ENCODE measurements around the gene NT5DC4. TPM values are rescaled to one million over a fixed set of nuclear protein-coding genes. Genes with fewer than 3 reads are reported as not detected.

The NT5DC4 gene
- total and polyA plus RNA-seq, 2 of the 8 experiments (the other 6 are each of a cell fraction or from before 2014, with no cell fraction given): not detected

GRCh38 chr2:112754564-112754963 lies 33.7 kb downstream of the NT5DC4 start:
- CTCF ChIA-PET (ENCODE audit: partially characterized antibody): interaction anchor here (1.1 to 9.8 kb wide), 3 partner anchors 13 to 205 kb away, joined by 3 to 178 read pairs (median 4); no protein-coding TSS in a partner anchor
- no peak for TF ChIP-seq CBX8 (IDR thresholded peaks at IDR 0.05; ENCODE audit: borderline replicate concordance, low read depth, low read length)

More at GRCh38 chr2:112754564-112754963, 33.7 kb downstream of the NT5DC4 start:
- DNase-seq (ENCODE audit: low read depth in 1 of 2, low spot score in 2 of 2) (no peak), FAIRE-seq (no peak)
- Histone ChIP-seq H3K79me2 (ENCODE audit: control insufficient read depth in 1 of 2, insufficient read depth in 2 of 2, low read length in 2 of 2) (no peaks in the 10 kb centered on the region), H3K4me1 (replicated peaks in 1 of 4; ENCODE audit: control insufficient read depth in 3 of 4, insufficient read depth in 4 of 4, low read length in 3 of 4) (no peaks in the 10 kb centered on the region), H3K4me2 (ENCODE audit: insufficient read depth in 1 of 2, low read depth in 2 of 2, low read length in 2 of 2) (no peak overlapping the region), H2BK15ac (ENCODE audit: low read length) (no peak overlapping the region), H2BK120ac (replicated peaks; ENCODE audit: low read depth, low read length) (no peak overlapping the region), H2AFZ (ENCODE audit: low read length) (no peak overlapping the region), H2BK12ac (ENCODE audit: low read depth, low read length) (no peak overlapping the region), H4K8ac (ENCODE audit: extremely low read depth, insufficient read depth, low read length) (no peak overlapping the region), H4K5ac (ENCODE audit: insufficient read length, low read depth, low read length) (no peak overlapping the region), H3K27me3 (replicated peaks in 1 of 4; ENCODE audit: control insufficient read depth in 3 of 4, extremely low read depth in 1 of 4, insufficient read depth in 3 of 4, low read length in 3 of 4) (no peaks in the 10 kb centered on the region), H3K18ac (ENCODE audit: extremely low read depth, low read length) (no peak overlapping the region), H4K20me1 (replicated peaks in 1 of 2; ENCODE audit: control insufficient read depth in 1 of 2, insufficient read depth in 2 of 2, low read length in 2 of 2) (peaks cover 1 to 2% of the 10 kb centered on the region in 2 experiments), H3K23ac (ENCODE audit: insufficient read length) (no peak overlapping the region), H3K27ac (ENCODE audit: low read depth, low read length) (no peak overlapping the region), H3K9ac (replicated peaks in 1 of 4; ENCODE audit: extremely low read depth in 1 of 4, low read depth in 3 of 4, low read length in 3 of 4) (no peak overlapping the region), H2BK20ac (ENCODE audit: low read length) (no peak overlapping the region), H3K56ac (replicated peaks; ENCODE audit: insufficient read length, low read depth, low read length) (no peak overlapping the region), H4K91ac (replicated peaks; ENCODE audit: insufficient read length, low read length) (no peak overlapping the region), H3K14ac (ENCODE audit: insufficient read length) (no peak overlapping the region), H3K23me2 (ENCODE audit: low read depth, low read length) (0 out of 2 replicates have a peak, but pooled peaks cover 1% of the 10 kb centered on the region), H3K4me3 (ENCODE audit: extremely low read depth in 1 of 4, insufficient read depth in 2 of 4, low read depth in 3 of 4, low read length in 4 of 4) (no peak overlapping the region), H2AK5ac (ENCODE audit: low read depth, low read length) (no peak overlapping the region), H3K9me3 (ENCODE audit: insufficient read depth in 2 of 2, low read depth in 1 of 2, low read length in 1 of 2) (no peaks in the 10 kb centered on the region), H3K36me3 (ENCODE audit: control insufficient read depth in 2 of 4, insufficient read depth in 4 of 4, low read length in 3 of 4) (peaks cover 4 to 60% (median 35%) of the 10 kb centered on the region in 4 experiments; a peak in 7 of 8 replicates), H3K79me1 (ENCODE audit: low read depth, low read length) (peaks cover 2% of the 10 kb centered on the region; the same call in 1 of the 2 replicates), H3K4ac (replicated peaks; ENCODE audit: insufficient read length, low read depth, low read length) (no peak overlapping the region), H2BK5ac (ENCODE audit: low read depth, low read length) (no peak overlapping the region)
- whole genome bisulfite sequencing, 2 experiments (ENCODE audit: extremely low coverage in 1 of 2, insufficient coverage in 1 of 2, insufficient read length in 1 of 2, insufficient replicate concordance in 2 of 2, low coverage in 1 of 2, low lambda C conversion rate in 2 of 2, missing lambda C conversion rate in 1 of 2): 87% methylated on average over 1 of the region's 1 CpG; no CpG with 5 or more reads in 1 of the 2 experiments
- POLR2A ChIA-PET (ENCODE audit: partially characterized antibody): no interaction called here

Measured in H1 (cell line).